Smooth muscle cell of the umbilical artery (primary cell): ENCODE measurements around the gene INHBB. TPM values are rescaled to one million over a fixed set of nuclear protein-coding genes. Genes with fewer than 3 reads are reported as not detected.

Experiments
- total RNA-seq: library from RNA; depleted of rRNA; stranded (reverse); fragments of >200 nt; gene quantifications from 2 replicates; pipeline ENCODE4 v1.2.3, GENCODE V29; 2014

Gene INHBB
- not detected in 2 replicates for total RNA-seq

DNA sequence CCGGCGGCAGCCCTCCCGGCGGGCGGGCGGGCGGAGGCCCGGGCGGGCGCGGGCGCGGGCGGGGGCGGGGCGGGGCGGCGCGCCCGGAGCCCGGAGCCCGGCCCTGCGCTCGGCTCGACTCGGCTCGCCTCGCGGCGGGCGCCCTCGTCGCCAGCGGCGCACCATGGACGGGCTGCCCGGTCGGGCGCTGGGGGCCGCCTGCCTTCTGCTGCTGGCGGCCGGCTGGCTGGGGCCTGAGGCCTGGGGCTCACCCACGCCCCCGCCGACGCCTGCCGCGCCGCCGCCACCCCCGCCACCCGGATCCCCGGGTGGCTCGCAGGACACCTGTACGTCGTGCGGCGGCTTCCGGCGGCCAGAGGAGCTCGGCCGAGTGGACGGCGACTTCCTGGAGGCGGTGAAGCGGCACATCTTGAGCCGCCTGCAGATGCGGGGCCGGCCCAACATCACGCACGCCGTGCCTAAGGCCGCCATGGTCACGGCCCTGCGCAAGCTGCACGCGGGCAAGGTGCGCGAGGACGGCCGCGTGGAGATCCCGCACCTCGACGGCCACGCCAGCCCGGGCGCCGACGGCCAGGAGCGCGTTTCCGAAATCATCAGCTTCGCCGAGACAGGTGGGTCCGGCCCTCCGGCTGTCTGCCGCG, at the start of gene INHBB:
TSS of gene INHBB (plus strand) at position 111 of the 641 bp plus-strand sequence. CDS start at position 164, 53 bp downstream.

Other genes starting within 250 kb of the INHBB start
- gene TMEM185B, start 122.7 kb upstream of the INHBB start, total RNA-seq: 25.2 and 31.9 TPM in 2 replicates
- gene RALB, start 93.3 kb upstream of the INHBB start, total RNA-seq: 58.5 and 92.5 TPM in 2 replicates